CD8-positive, alpha-beta memory T cell (primary cell): Measurements from ENCODE around the gene FGD5. TPM values are rescaled to one million over a fixed set of nuclear protein-coding genes. Genes with fewer than 3 reads are reported as not detected.

Source experiments
- CTCF ChIA-PET: fragments of 350-600 bp; sonication (Branson Sonifier 250); formaldehyde crosslinking; loops from one replicate; lab custom pipeline; 2021; ENCODE audit warnings: antibody characterized with exemption; lab: Charles Lee
- POLR2A ChIA-PET: fragments of 350-600 bp; sonication (Branson Sonifier 250); formaldehyde crosslinking; loops from one replicate; lab custom pipeline; 2021; ENCODE audit warnings: antibody characterized with exemption; lab: Charles Lee
- DNase-seq, 5 donors: peaks; one replicate each; pipeline versions ENCODE4 v3.0.0 to v3.0.0-alpha.2; 2020 to 2022; ENCODE audit warnings: mixed read lengths in 1 of 5
- H3K27ac ChIP-seq: one replicate; pipeline ENCODE4 v1.7.0; 2013; ENCODE audit warnings: low read depth, mild to moderate bottlenecking, low read length, moderate library complexity
- H3K27me3 ChIP-seq: 2 replicates; pipeline ENCODE4 v1.7.0; 2013; ENCODE audit warnings: low read length, mild to moderate bottlenecking; ENCODE audit not compliant: insufficient read depth, poor library complexity, severe bottlenecking
- H3K36me3 ChIP-seq: 2 replicates; pipeline ENCODE4 v1.7.0; 2013; ENCODE audit warnings: mild to moderate bottlenecking, low read length, moderate library complexity; ENCODE audit not compliant: insufficient read depth
- H3K4me1 ChIP-seq: 2 replicates; pipeline ENCODE4 v1.7.0; 2013; ENCODE audit warnings: mild to moderate bottlenecking, low read length, moderate library complexity; ENCODE audit not compliant: insufficient read depth
- H3K4me3 ChIP-seq: 2 replicates; pipeline ENCODE4 v1.7.0; 2013; ENCODE audit warnings: mild to moderate bottlenecking, low read length
- H3K9me3 ChIP-seq: 2 replicates; pipeline ENCODE4 v1.7.0; 2013; ENCODE audit warnings: mild to moderate bottlenecking, low read length
- H3K27ac Mint-ChIP-seq, 8 donors: one replicate each; pipeline ENCODE4 v1.8.0; 2020 to 2021; ENCODE audit warnings: mixed read lengths in 8 of 8, mild to moderate bottlenecking in 6 of 8, inconsistent platforms in 3 of 8, moderate library complexity in 3 of 8
- H3K27me3 Mint-ChIP-seq, 2 donors: one replicate each; pipeline ENCODE4 v1.8.0; 2020 to 2021; ENCODE audit warnings: mixed read lengths in 2 of 2, mild to moderate bottlenecking in 1 of 2, moderate library complexity in 1 of 2
- H3K36me3 Mint-ChIP-seq, 3 donors: one replicate each; pipeline ENCODE4 v1.8.0; 2020 to 2021; ENCODE audit warnings: mixed read lengths in 3 of 3, inconsistent platforms in 1 of 3, mild to moderate bottlenecking in 1 of 3
- H3K4me1 Mint-ChIP-seq, 3 donors: one replicate each; pipeline ENCODE4 v1.8.0; 2020 to 2021; ENCODE audit warnings: mixed read lengths in 3 of 3, inconsistent platforms in 1 of 3, mild to moderate bottlenecking in 1 of 3
- H3K4me3 Mint-ChIP-seq, 7 donors: one replicate each; pipeline ENCODE4 v1.8.0; 2020 to 2021; ENCODE audit warnings: mixed read lengths in 7 of 7, mild to moderate bottlenecking in 6 of 7, moderate library complexity in 4 of 7, inconsistent platforms in 2 of 7
- H3K9me3 Mint-ChIP-seq, 5 donors: one replicate each; pipeline ENCODE4 v1.8.0; 2020 to 2022; ENCODE audit warnings: mixed read lengths in 5 of 5, mild to moderate bottlenecking in 3 of 5, moderate library complexity in 2 of 5, inconsistent platforms in 1 of 5
- polyA plus RNA-seq: library from polyadenylated mRNA; unstranded; fragments of 300-500 nt; fragmentation: Illumina TruSeq; gene quantifications from one replicate; pipeline ENCODE4 v1.2.3, GENCODE V29; 2021
- total RNA-seq, 2 experiments: library from RNA; stranded (reverse); gene quantifications; one replicate each; pipeline ENCODE4 v1.2.3, GENCODE V29; 2021

The FGD5 gene
- total and polyA plus RNA-seq, 3 experiments from 2014 or later, result not detected

GRCh38 chr3:14867936-14868570, 49.3 kb downstream of the FGD5 start:
- H3K27me3 ChIP-seq, result no peaks in the 10 kb centered on the region
- no peaks in the 10 kb centered on the region for H3K4me1 ChIP-seq
- H3K4me3 ChIP-seq, result no peak overlapping the region
- Mint-ChIP-seq H3K27ac (no peak overlapping the region), H3K4me1 (no peaks in the 10 kb centered on the region), H3K9me3 (no peaks in the 10 kb centered on the region), H3K36me3 (no peaks in the 10 kb centered on the region), H3K27me3 (peaks cover 7 to 22% of the 10 kb centered on the region in 2 donors), H3K4me3 (no peak overlapping the region)
- no peaks in the 10 kb centered on the region for H3K36me3 ChIP-seq
- no peak overlapping the region for H3K27ac ChIP-seq
- peak in 1 of 5 donors; percentile 23 for DNase-seq
- ChIA-PET CTCF (no interaction called here), POLR2A (no interaction called here)
- H3K9me3 ChIP-seq, result no peaks in the 10 kb centered on the region

- CTCF ChIA-PET, result no interaction called here
- no peak overlapping the region for H3K4me3 ChIP-seq
- no peak overlapping the region for H3K4me3 Mint-ChIP-seq
- no peak overlapping the region for H3K27ac ChIP-seq
- H3K36me3 Mint-ChIP-seq, result no peaks in the 10 kb centered on the region
- POLR2A ChIA-PET, result no interaction called here
- peaks cover 9 to 22% of the 10 kb centered on the region in 2 donors for H3K27me3 Mint-ChIP-seq
- H3K4me1 Mint-ChIP-seq, result no peaks in the 10 kb centered on the region
- no peaks in the 10 kb centered on the region for H3K27me3 ChIP-seq
- DNase-seq, result peak in 1 of 5 donors; percentile 13
- no peak overlapping the region for H3K27ac Mint-ChIP-seq
- no peaks in the 10 kb centered on the region for H3K9me3 Mint-ChIP-seq
- H3K36me3 ChIP-seq, result no peaks in the 10 kb centered on the region
- no peaks in the 10 kb centered on the region for H3K9me3 ChIP-seq
- H3K4me1 ChIP-seq, result no peaks in the 10 kb centered on the region
Measured at GRCh38 chr3:14869917-14870782, 51.4 kb downstream of the FGD5 start.

- H3K27me3 ChIP-seq, result no peaks in the 10 kb centered on the region
- CTCF ChIA-PET, result no interaction called here
Measured at GRCh38 chr3:14870783-14871060, 52.0 kb downstream of the FGD5 start.

GRCh38 chr3:14871456-14872200, 52.9 kb downstream of the FGD5 start:
- POLR2A ChIA-PET, result no interaction called here
- H3K27ac ChIP-seq, result no peak overlapping the region
- Mint-ChIP-seq H3K4me3 (no peak overlapping the region), H3K27ac (no peak overlapping the region), H3K36me3 (no peaks in the 10 kb centered on the region), H3K27me3 (peaks cover 5 to 15% of the 10 kb centered on the region in 2 donors), H3K4me1 (no peaks in the 10 kb centered on the region), H3K9me3 (no peaks in the 10 kb centered on the region)
- no peaks in the 10 kb centered on the region for H3K4me1 ChIP-seq
- no peaks in the 10 kb centered on the region for H3K9me3 ChIP-seq
- H3K27me3 ChIP-seq, result no peaks in the 10 kb centered on the region
- DNase-seq, result peak in 1 of 5 donors; percentile 8
- H3K4me3 ChIP-seq, result no peak overlapping the region
- H3K36me3 ChIP-seq, result no peaks in the 10 kb centered on the region
- CTCF ChIA-PET, result no interaction called here

More at GRCh38 chr3:14870783-14871060, 52.0 kb downstream of the FGD5 start:
- Histone ChIP-seq H3K4me3 (no peak overlapping the region), H3K9me3 (no peaks in the 10 kb centered on the region), H3K4me1 (no peaks in the 10 kb centered on the region), H3K27ac (no peak overlapping the region), H3K36me3 (no peaks in the 10 kb centered on the region)
- H3K27ac Mint-ChIP-seq, result no peak overlapping the region
- H3K4me1 Mint-ChIP-seq, result no peaks in the 10 kb centered on the region
- H3K27me3 Mint-ChIP-seq, result peaks cover 8 to 20% of the 10 kb centered on the region in 2 donors
- H3K9me3 Mint-ChIP-seq, result no peaks in the 10 kb centered on the region
- no peak overlapping the region for H3K4me3 Mint-ChIP-seq
- peak in 1 of 5 donors; percentile 5 for DNase-seq
- no peaks in the 10 kb centered on the region for H3K36me3 Mint-ChIP-seq
- POLR2A ChIA-PET, result no interaction called here

GRCh38 chr3:14872706-14873105, 53.9 kb downstream of the FGD5 start:
- Histone ChIP-seq H3K27me3 (no peaks in the 10 kb centered on the region), H3K9me3 (no peaks in the 10 kb centered on the region), H3K27ac (no peak overlapping the region), H3K4me1 (no peaks in the 10 kb centered on the region), H3K4me3 (no peak overlapping the region), H3K36me3 (no peaks in the 10 kb centered on the region)
- no peak overlapping the region for H3K27ac Mint-ChIP-seq
- H3K4me3 Mint-ChIP-seq, result no peak overlapping the region
- ChIA-PET CTCF (no interaction called here), POLR2A (no interaction called here)
- H3K4me1 Mint-ChIP-seq, result no peaks in the 10 kb centered on the region
- no peaks in the 10 kb centered on the region for H3K36me3 Mint-ChIP-seq
- H3K27me3 Mint-ChIP-seq, result peaks cover 8 to 12% of the 10 kb centered on the region in 2 donors
- H3K9me3 Mint-ChIP-seq, result no peaks in the 10 kb centered on the region
- DNase-seq, result no peak

GRCh38 chr3:14874784-14875183, 56.0 kb downstream of the FGD5 start:
- no peak overlapping the region for H3K27ac Mint-ChIP-seq
- Histone ChIP-seq H3K27me3 (no peaks in the 10 kb centered on the region), H3K36me3 (no peaks in the 10 kb centered on the region), H3K27ac (no peak overlapping the region), H3K9me3 (no peaks in the 10 kb centered on the region), H3K4me3 (no peak overlapping the region), H3K4me1 (peaks cover 12% of the 10 kb centered on the region)
- H3K4me3 Mint-ChIP-seq, result no peak overlapping the region
- H3K4me1 Mint-ChIP-seq, result peaks cover 6 to 9% (median 6%) of the 10 kb centered on the region in 3 donors
- peaks cover 7 to 8% of the 10 kb centered on the region in 2 donors for H3K27me3 Mint-ChIP-seq
- no peaks in the 10 kb centered on the region for H3K36me3 Mint-ChIP-seq
- no peaks in the 10 kb centered on the region for H3K9me3 Mint-ChIP-seq
- ChIA-PET POLR2A (no interaction called here), CTCF (no interaction called here)
- peak in 1 of 5 donors; percentile 8 for DNase-seq

GRCh38 chr3:14875411-14876175, 56.8 kb downstream of the FGD5 start:
- peak in 1 of 5 donors; percentile 8 for DNase-seq
- Histone ChIP-seq H3K27ac (no peak overlapping the region), H3K9me3 (no peaks in the 10 kb centered on the region), H3K27me3 (no peaks in the 10 kb centered on the region), H3K4me1 (peaks cover 20% of the 10 kb centered on the region), H3K4me3 (no peak overlapping the region), H3K36me3 (no peaks in the 10 kb centered on the region)
- Mint-ChIP-seq H3K27ac (no peak overlapping the region), H3K27me3 (peaks cover 5 to 8% of the 10 kb centered on the region in 2 donors), H3K4me3 (no peak overlapping the region), H3K36me3 (no peaks in the 10 kb centered on the region), H3K4me1 (peaks cover 6 to 12% (median 6%) of the 10 kb centered on the region in 3 donors), H3K9me3 (no peaks in the 10 kb centered on the region)
- CTCF ChIA-PET, result no interaction called here
- POLR2A ChIA-PET, result no interaction called here
